Activated CD4-positive, alpha-beta T cell treated with anti-CD3 and anti-CD28 coated beads for 4 hours (primary cell): Measurements from ENCODE around the gene LRRC36.
A peak's percentile ranks its signal among the peaks of the same experiment; 100 is the strongest.

Experiments used
- DNase-seq, 2 donors: peaks; one replicate each; pipeline ENCODE4 v3.0.0-alpha.2; 2020

The LRRC36 gene

GRCh38 chr16:67426022-67426421 is 99.4 kb downstream of the LRRC36 start:
- no peak for DNase-seq

DNA sequence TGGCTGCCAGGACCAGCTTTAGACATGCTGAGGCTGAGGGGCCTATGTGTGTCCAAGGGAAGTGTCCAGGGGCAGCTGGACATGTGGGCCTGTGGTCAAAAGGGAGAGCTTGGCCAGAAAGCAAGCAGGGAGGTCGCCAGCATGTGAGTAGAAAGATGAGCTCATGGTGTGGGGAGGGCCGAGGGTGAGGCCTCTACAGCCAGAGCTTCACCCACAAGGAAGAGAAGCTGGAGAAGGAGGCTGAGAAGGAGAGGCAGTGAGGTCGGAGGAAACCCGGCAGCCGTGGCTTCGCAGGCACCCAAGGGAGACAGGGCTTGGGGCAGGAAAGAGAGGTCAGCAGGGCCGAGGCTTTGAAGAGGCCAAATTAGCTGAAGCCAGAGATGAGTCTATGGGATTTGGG is 100.3 kb downstream of the LRRC36 start:
- no peak for DNase-seq

GRCh38 chr16:67428146-67428731 is 101.6 kb downstream of the LRRC36 start:
- peak; percentile 39 to 53 for DNase-seq

- DNase-seq: no peak
These were observed 102.6 kb downstream of the LRRC36 start for GRCh38 chr16:67429053-67429798.

GRCh38 chr16:67429799-67430503 is 103.3 kb downstream of the LRRC36 start:
- DNase-seq: no peak

DNA sequence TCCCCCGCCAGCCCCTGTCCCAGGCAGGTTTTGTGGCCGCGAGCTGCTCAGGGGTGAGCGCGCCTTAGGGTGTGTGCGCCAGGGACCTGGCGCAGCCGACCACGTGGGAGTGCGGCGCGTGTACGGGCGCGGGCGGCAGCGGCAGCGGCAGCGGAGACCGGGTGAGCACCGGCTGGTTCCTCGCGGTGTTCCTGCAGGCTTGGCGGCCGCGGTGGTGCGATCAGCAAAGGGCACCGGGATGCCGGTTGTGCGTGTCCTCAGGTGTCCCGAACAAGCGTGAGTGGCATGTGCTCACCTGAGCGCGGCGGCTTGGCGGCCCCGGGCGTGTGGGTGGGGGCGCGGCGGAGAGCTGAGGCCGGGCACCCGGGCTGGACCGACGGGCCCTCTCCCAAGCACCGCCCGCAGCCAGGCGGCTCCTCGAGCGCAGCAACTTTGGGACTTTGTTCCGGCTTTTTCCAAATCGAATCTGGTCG is 103.9 kb downstream of the LRRC36 start:
- peak; percentile 33 to 34 for DNase-seq

DNA sequence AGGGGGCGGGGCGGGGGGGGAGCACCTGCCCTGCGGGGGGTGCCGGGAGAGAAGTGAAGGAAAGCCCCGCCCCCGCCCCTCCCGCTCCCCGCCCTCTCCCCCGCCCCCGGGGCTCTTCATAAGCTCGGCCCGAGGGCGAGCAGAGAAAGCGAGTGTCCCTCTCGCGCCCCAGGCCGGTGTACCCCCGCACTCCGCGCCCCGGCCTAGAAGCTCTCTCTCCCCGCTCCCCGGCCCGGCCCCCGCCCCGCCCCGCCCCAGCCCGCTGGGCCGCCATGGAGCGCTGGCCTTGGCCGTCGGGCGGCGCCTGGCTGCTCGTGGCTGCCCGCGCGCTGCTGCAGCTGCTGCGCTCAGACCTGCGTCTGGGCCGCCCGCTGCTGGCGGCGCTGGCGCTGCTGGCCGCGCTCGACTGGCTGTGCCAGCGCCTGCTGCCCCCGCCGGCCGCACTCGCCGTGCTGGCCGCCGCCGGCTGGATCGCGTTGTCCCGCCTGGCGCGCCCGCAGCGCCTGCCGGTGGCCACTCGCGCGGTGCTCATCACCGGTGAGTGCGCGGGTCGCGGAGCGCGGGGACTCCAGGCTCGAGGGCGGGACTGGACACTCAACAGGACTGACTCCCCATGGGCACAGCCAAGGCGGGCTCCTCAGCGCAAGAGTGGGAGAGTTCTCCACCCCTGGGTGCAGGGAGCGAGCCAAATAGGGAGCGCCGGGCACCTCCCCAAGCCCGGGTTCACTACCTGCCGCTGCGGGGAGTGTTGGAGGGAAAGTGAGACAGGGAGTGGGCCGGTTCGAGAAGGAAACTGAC is 104.6 kb downstream of the LRRC36 start, which contains the start of gene HSD11B2:
TSS of gene HSD11B2 (plus strand) at position 145 of the 798 bp plus-strand sequence. CDS start at position 273, 128 bp downstream.
- DNase-seq: peak; percentile 18 to 42

GRCh38 chr16:67431775-67432505 is 105.3 kb downstream of the LRRC36 start:
- no peak for DNase-seq

GRCh38 chr16:67432506-67432890 is 105.9 kb downstream of the LRRC36 start:
- no peak for DNase-seq

DNA sequence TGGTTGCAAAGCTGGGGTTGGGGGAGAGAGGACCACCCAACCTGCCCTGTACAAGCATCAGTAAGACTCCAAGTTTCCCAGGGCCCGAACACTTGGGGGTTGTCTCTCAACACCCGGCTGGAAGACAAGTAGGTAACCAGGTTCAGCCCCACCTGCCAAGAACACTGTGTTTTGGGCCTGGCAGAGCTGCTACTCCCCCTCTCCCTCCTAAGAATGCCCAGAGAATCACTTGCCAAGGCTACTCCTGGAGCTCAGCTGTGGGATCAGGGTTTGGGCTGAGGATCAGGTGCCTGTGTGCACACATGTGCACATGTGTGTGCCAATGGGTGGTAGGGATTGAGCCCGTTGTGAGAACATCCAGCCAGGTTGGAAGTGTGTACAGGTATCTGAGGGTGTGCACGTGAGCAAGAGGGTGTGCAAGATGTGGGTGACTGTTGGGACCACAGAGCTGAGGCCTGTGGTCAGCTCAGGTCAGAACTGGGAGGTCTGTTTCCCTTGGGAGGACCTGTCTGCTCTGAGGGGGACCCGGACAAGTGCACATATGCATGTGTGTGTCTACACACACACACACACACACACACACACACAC is 106.6 kb downstream of the LRRC36 start:
- no peak for DNase-seq
